ENCODE results near the gene SMAGP.

GRCh38 chr12:51311389-51311788 is 41.2 kb upstream of the SMAGP start:
- TF ChIP-seq, protein P1, sequence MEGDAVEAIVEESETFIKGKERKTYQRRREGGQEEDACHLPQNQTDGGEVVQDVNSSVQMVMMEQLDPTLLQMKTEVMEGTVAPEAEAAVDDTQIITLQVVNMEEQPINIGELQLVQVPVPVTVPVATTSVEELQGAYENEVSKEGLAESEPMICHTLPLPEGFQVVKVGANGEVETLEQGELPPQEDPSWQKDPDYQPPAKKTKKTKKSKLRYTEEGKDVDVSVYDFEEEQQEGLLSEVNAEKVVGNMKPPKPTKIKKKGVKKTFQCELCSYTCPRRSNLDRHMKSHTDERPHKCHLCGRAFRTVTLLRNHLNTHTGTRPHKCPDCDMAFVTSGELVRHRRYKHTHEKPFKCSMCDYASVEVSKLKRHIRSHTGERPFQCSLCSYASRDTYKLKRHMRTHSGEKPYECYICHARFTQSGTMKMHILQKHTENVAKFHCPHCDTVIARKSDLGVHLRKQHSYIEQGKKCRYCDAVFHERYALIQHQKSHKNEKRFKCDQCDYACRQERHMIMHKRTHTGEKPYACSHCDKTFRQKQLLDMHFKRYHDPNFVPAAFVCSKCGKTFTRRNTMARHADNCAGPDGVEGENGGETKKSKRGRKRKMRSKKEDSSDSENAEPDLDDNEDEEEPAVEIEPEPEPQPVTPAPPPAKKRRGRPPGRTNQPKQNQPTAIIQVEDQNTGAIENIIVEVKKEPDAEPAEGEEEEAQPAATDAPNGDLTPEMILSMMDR (IDR thresholded peaks at IDR 0.05) = no peak
- TF ChIP-seq POLR2A (IDR thresholded peaks at IDR 0.05) (no peak), EP300 (IDR thresholded peaks at IDR 0.05) (no peak)

Data from suprapubic skin (tissue), 3 donors.